ENCODE data around the gene JSRP1.
"Not testable (repeated sequence)": the region's sequence is repeated elsewhere in the genome, so short reads cannot be mapped to it uniquely, and the experiment has no call there.

Gene JSRP1

GRCh38 chr19:2282062-2282861 is 26.0 kb upstream of the JSRP1 start, which contains the start of gene PEAK3:
PEAK3 (minus strand) TSS chr19:2282175; CDS start chr19:2280931, 1,244 bp downstream.
- DNase-seq: no peak

GRCh38 chr19:2281265-2282061 is 25.2 kb upstream of the JSRP1 start:
- not testable (repeated sequence) for DNase-seq

- no peak for DNase-seq
Observed at GRCh38 chr19:2280633-2281264, 24.5 kb upstream of the JSRP1 start.

GRCh38 chr19:2278459-2279158 is 22.4 kb upstream of the JSRP1 start:
- DNase-seq: no peak

- DNase-seq: no peak
Observed at GRCh38 chr19:2277138-2277537, 20.9 kb upstream of the JSRP1 start.

GRCh38 chr19:2276429-2276986 is 20.3 kb upstream of the JSRP1 start:
- DNase-seq: no peak

- no peak for DNase-seq
Observed at GRCh38 chr19:2275588-2276428, 19.6 kb upstream of the JSRP1 start.

GRCh38 chr19:2274931-2275535 is 18.8 kb upstream of the JSRP1 start:
- DNase-seq: no peak

- DNase-seq: no peak
Observed at GRCh38 chr19:2274185-2274711, 18.0 kb upstream of the JSRP1 start.

GRCh38 chr19:2273356-2274184 is 17.4 kb upstream of the JSRP1 start:
- DNase-seq: no peak

GRCh38 chr19:2271234-2272103 is 15.3 kb upstream of the JSRP1 start:
- no peak for DNase-seq

GRCh38 chr19:2270423-2271233 is 14.4 kb upstream of the JSRP1 start:
- DNase-seq: no peak

- DNase-seq: no peak
Observed at GRCh38 chr19:2270157-2270422, 13.9 kb upstream of the JSRP1 start.

- DNase-seq: peak; percentile 74
Observed at GRCh38 chr19:2269244-2270156, 13.3 kb upstream of the JSRP1 start.

GRCh38 chr19:2268861-2269243 is 12.6 kb upstream of the JSRP1 start:
- DNase-seq: no peak

- no peak for DNase-seq
Observed at GRCh38 chr19:2268480-2268830, 12.2 kb upstream of the JSRP1 start.
